Inflammatory macrophage treated with lipopolysaccharide for 1 hour (primary cell): ENCODE data around the gene C1QTNF9.
"Not testable (repeated sequence)": the region's sequence is repeated elsewhere in the genome, so short reads cannot be mapped to it uniquely, and the experiment has no call there.

Source experiments
- DNase-seq, 2 donors: peaks; one replicate each; pipeline ENCODE4 v3.0.0-alpha.2; 2020 to 2022

C1QTNF9 gene, protein sequence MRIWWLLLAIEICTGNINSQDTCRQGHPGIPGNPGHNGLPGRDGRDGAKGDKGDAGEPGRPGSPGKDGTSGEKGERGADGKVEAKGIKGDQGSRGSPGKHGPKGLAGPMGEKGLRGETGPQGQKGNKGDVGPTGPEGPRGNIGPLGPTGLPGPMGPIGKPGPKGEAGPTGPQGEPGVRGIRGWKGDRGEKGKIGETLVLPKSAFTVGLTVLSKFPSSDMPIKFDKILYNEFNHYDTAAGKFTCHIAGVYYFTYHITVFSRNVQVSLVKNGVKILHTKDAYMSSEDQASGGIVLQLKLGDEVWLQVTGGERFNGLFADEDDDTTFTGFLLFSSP

DNA sequence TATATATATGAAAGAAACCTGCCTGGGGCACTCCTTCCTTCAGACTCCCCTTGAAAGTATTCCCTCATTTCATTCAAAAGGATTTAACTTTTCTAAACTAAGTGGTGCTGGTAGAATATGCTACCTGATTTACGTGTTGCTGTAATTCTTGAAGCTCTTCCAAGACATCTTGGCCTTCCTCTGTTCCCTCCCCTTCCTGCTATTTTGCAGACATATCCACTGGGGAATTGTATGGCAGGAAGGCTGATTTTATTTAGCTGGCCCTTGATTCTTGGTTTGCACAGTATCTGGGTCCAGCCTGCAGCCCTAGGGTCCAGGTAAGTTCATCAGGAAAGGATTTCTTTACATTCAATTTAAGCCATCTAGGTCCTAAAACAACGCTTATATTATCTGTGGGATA lies at the start of gene C1QTNF9:
C1QTNF9 (plus strand) TSS at position 281 of the 400 bp plus-strand sequence. CDS start 6,424 bp downstream, outside the sequence.
- DNase-seq, result not testable (repeated sequence)

DNA sequence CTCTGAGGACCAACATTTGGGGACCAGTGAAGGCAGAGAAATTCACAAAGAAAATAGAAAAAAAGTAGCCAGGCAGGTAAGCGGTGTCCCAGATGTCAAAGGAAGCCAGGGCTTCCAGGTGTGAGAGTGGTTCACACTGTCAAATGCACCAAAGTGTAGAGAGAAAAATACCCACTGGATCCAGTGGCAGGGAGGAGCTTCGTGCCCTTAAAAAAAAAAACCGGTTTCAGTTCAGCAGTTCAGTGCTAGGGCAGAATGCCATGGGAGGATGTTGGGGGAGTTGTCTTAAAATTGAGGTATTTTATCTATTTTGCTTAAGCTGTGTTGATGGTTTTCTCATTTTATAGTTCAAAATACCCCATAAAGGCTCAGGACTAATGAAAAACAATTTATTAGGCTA lies 47.8 kb upstream of the C1QTNF9 start:
- DNase-seq, result no peak

DNA sequence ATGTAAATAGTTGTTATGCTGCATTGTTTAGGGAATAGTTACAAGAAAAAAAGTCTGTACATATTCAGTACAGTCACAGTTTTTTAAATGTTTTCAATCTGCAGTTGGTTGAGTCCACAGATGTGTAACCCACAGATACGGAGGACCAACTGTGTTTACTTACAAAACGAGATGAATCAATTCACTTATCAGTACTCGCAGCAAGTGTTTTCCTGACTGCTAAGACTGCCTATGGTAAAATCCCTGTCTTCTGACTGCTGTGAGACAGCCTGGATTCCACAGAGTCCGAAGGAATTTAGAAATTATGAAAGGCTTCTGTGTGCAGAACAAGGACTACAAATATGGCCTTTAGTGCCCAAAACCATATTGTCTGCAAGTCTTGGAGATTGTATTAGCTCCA lies 45.7 kb upstream of the C1QTNF9 start:
- no peak for DNase-seq

DNA sequence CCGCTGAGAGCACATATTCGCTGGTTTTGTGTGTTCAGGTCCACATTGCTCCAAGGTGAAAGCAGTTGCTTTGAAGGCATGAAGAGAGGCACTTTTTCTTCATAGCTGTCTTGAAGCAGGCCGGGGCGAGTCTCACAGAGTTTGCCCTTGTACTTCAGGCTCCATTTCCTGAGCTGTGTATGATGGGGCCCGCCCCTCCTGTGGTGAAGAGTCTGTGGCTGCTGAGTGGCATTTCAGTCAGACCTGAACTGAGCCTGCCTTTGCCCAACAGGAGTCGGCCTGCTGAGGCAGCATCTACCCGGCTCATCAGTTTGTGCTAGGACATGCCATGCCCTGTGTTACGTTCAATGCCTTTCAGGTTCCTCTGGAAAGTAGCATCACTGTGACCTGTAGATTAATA lies 44.4 kb upstream of the C1QTNF9 start:
- DNase-seq, result no peak

DNA sequence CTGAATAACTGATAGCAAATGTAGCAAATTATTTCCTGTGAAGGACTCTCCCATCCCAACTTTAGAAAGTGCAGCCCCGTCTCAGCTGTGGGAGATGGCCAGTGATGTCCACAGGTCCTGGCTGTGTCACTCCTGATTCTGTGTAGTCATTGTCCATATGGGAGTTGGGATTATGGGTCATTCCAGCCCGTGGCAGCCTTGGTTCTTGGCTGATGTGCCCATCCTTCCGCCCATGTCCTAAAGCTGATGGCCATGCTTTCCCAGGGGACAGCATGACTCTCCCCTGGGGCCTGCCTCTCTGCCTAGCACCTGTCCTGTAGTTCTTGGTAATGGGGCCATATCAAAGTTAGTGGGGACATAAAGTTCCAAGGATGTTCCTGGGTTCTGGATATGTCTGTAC lies 43.9 kb upstream of the C1QTNF9 start:
- no peak for DNase-seq

DNA sequence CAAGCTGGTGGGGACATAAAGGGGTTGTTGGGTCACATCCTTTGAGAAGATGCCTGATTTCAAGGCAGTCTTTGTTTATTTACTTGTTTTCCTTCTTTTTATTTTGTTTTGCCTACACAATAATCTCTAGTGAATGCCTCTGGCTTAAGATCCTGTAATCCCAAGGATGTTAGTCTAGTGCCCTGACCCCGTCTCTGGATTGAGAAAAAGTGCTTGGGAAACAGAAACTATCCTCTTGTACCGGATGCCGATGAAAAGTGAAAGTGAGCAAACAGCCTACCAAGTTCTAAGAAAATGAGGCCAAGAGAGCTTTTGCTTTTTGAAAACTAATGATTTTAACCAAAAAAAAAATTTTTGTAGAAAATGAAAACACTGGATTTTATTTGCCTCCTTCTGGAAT lies 42.1 kb upstream of the C1QTNF9 start:
- peak; percentile 50 to 72 for DNase-seq

DNA sequence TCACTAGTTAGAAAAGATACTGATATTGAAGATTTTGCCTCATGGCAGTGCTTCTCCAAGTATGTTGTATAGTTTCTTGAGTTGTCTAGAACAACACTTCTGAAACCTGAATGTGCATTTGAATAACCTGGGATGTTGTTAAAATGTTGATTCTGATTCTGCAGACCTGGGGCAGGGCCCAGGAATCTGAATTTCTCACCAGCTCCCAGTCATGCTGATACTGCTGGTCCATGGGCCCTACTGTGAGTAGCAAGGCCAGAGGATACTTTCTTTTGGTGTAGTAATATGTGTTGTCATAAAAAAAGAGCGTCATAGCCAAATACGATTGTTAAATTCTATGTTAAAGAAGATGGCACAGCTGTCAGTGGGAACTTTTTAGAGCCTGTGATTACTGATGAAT lies 41.6 kb upstream of the C1QTNF9 start:
- DNase-seq, result no peak

DNA sequence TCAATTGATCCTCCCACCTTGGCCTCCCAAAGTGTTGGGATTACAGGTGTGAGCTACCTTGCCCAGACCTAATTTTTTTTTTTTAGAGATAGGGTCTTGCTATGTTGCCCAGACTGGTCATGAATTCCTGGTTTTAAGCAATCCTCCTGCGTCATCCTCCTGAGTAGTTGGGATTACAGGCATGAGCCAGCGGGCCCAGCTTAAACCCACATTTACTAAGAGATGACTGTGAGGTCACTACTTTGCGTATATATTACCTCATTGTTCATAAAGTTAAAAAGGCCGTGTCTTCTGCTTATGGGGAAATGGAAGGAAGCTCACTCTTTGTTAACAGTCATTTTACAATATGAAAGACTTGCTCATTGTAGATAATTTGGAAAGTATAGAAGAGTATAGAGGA lies 39.6 kb upstream of the C1QTNF9 start:
- peak; percentile 64 for DNase-seq

DNA sequence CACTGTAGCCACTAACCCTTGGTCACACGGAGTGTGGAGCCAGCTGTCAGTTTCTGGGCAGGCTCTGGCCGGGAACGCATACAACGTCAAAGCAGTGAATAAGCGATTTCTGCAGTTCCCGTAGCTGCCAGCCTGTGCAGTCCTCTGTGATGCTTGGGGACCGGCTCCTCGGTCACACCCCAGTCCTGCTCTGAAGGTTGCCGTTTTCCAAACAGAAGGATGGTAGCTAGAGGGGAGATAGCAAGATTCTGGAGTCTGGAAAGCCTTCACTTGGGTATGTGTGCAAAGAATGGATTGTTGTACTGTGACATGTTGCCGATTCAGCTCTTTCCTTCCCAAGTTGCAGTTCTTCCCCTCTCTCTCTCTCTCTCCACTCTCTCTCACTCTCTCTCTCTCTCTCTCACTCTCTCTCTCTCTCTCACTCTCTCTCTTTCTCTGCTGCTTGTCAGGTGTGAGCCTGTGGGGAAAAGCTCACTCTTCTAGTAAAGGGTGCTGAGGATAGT lies 38.7 kb upstream of the C1QTNF9 start:
- DNase-seq, result peak; percentile 84

DNA sequence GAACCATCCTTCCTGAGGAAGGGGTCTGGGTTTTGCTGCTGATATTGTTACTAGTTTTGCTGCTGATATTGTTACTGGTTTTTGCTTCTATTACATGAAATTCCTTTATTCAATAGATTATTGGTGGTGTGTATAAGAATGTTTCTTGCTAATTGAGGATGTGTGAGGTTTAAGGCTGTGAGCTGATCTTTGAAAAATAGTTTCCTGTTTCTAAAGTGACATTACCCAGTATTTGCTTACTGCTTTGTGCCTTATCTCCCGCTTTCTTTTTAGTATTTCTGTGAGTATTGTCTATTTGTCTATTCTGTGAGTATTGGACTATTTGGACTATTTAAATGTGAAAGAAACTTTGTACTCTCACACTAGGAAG lies 38.2 kb upstream of the C1QTNF9 start:
- peak in 1 of 2 donors; percentile 33 for DNase-seq

DNA sequence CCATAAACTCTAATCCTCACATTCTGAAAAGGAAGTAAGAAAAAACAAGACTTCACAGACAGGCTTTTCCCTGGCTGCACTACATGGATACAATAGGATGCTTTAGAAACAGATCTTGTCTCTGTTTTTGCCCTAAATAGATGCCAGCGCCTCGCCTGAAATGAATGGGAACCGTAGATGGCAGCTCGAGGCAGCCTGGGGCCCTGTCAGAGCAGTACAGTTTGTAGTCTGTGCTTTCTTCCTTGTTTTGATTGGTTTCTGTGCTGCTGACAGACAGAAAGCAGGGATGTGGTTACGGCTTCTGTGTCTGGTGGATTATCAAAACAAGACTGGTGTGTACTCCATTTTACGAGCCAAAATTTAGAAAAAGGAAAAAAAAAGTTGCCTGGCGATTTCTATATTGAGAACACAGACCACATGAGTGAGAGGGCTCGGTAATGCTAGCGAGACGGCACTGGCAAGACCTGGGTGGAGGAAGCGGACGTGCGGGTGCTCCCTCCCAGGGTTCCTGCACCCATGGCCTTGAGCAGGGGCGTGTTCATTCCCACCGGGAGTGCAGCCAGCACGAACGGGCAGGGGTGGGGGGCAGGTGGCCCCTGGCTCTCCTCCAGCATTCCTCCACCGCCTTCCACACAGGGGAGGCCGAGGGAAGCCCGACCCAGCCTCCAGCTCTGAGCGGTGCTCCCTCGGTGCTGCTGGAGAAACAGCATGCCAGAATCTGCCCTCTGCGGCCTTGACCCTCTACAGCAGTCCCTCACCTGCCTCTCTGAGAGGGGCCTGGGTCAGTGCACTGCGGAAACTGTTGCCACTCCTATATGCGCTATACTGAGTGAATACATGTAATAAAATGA lies 37.6 kb upstream of the C1QTNF9 start:
- DNase-seq, result peak; percentile 64 to 70

DNA sequence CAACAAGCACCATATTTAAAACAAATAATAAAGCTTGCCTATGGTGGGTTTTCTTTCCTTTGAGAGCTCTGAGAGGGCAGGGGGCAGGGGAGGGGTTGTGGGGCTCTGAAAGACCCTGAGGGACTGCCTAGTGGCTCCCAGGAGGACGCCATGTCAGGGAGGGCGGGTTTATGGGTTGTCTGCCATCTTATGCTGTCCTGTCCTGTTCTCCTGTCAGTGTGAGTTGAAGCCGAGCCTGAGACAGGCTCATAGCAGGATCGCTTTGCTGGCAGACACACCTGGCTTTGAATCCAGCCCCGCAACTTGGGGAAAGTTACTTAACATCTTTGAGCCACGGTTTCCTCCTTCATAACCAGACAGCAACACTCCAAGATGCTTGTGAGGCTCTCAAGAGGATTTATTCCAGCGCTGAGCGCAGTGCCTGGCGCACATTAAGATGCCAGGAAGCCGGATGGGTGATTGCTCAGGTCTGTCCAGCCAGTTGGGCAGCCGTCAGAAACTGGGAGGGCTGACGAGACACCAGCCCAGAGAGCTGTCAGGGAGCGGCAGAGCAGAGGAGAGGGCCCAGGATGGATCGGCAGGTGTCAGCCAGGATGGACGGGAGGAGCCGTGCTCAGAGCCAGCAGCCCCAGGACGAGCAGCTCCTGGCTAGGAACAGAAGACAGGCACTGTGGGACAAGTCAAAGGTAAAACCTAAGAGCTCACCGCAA lies 36.8 kb upstream of the C1QTNF9 start:
- DNase-seq, result no peak

DNA sequence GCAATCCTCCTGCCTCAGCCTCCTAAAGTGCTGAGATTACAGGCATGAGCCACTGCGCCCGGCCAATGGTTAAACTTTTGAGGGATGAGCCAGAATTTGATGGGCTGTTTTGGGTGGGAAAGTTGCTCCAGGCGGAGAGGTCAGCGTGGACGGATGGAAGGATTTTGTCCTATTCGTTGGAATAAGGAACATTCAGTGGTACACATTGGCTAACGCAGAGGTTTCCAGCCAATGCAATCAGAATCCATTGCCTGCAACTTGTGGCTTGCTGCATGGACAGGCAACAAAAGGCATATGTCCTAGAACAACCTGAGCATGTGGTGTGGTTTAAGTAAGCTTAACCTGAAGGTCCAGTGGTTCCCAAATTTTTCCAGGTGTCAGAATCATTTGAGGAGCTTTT lies 35.5 kb upstream of the C1QTNF9 start:
- no peak for DNase-seq

DNA sequence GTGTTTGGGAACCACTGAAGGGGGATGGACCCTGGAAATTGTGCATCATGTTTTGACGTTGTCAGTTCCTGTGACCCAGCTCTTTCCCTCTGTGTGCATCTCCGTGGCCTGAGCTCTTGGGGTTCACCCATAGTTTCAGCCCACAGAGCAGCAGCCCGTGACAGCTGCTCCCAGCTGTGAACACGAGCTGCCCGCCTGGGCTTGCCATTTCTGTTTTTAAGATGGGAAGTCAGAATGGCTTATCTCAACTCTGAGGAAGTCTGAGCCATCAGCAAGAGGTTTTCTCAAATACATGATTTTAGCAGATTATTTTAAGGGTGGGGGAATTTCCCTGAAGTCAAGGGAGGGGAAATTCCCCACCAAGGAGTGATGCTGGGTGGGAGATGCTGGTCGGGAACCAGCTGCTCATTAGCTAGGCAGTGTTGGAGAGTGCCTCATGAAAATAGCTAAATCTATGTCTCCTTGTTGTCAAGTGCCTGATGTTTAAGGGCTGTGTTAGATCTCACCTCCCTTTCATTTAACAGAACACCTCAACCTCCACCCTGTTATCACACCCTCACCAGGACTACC lies 34.8 kb upstream of the C1QTNF9 start:
- peak; percentile 82 to 97 for DNase-seq

DNA sequence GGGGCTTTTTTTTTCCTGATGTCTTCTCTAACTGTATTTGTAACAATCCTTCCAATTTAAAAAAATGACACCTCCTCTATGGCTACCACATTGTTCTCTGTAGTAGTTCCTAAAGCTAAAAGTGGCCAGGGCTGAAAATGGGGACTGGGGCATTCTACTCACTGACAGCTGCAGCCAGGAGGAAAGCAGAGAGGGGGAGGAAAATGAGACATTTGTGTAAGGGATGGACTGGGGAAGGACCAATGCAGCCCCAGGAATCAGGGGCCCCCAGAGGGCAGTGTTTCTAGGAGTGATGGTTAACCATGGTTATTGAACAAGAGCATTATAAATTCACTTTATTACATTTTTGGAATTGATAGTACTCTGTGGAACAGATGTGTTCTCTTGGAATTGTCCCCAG lies 34.3 kb upstream of the C1QTNF9 start:
- DNase-seq, result no peak

DNA sequence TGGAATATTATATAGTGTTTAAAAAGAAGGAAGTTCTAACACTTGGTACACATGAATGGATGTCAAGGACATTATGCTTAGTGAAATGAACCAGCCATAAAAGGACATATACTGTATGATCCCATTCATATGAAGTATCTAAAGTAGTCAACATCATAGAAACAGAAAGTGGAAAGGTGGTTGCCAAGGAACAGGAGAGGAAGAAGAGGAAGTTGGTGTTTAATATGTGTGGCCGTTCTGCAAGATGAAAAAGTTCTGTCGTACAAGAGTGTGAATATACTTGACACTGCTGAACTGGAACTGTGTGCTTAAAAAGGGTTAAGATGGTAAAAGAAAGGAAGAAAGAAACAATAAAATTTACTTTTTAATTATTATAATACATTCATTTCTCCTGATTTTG lies 33.1 kb upstream of the C1QTNF9 start:
- peak; percentile 60 to 70 for DNase-seq

DNA sequence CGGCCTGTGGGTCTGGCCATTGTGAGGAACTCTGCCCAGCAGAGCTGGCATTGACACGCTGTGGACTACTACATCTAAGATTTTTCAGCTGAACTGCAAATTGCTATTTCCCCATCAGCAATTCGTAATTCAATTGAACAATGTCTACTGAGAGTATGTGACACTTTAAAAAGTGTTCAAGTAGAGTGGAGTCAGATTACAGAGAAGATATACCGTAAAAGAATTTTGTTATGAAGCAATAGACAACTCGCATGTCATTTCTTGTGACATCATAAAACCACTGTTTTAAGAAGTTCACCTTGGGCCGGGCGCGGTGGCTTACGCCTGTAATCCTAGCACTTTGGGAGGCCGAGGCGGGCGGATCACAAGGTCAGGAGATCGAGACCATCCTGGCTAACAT lies 32.5 kb upstream of the C1QTNF9 start:
- DNase-seq, result peak in 1 of 2 donors; percentile 15

DNA sequence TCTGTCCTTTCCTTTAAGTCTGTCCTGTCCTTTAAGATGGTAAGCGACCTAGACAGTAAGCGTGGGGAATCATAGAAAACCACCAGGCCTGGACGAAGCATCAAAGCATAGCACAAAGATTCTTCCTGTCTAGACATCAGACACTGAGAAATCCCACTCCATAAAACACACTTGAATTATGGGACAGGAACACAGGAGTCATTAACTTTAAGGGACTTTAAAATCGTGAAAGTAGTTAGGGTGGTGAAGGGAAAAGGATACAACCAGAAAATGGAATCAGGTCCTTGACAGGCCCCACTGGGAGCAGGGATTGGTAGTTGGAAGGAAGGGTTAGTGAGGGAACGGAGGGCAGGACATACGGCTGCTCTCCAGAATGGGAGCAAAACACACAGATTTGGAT lies 31.6 kb upstream of the C1QTNF9 start:
- no peak for DNase-seq

DNA sequence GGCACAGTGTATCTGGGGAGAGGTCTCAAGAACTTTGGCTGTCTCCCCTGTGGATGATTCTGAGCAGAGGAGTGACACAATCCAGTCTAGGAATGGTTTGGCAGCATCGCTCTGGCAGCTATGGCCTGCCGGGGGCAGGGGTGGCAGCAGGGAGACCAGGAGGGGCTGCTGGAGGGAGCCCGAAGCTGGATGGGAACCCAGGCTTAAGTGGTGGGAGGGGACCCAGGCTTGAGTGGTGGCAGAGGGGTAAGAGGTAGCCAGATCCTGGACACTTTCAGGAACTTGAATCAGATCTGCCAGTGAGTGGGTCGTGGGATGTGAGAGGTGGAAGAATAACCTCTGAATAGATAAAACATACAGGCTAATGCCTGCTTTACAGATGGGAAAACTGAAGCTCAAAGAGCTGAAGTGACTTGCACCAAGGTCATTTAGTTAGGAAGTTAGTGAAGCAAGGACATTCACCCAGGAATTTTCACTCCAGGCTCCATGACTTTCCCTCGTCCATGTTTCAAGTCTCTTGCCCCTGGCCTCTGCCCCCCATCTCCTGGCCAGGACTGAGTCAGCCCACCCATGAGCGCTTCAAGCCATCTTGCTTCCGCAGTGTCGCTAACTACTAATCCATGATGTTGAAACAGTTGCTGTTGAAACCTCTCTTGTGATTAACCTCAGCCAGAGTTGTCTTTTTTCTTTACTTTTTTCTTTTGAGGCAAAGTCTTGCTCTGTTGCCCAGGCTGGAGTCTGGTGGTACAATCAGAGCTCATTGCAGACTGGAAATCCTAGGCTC lies 29.9 kb upstream of the C1QTNF9 start:
- DNase-seq, result peak; percentile 81 to 92

DNA sequence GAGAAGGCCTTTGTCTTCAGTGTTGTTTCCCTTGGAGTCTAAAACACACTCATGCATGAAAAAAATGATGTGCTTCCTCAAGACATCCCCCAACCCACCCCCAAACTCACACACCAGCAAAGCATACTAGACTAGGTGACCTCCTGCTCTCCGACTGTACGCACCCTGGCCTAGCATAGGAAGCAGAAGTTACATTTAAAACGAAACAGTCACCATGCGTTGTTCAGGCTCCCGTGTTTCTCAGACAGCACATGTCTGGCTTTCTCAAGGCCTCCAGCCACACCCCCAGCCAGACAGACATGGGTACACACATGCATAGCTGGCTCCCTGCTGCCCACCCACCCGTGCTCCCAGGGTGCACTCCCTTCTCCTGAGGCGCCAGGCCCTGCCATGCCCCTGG lies 28.7 kb upstream of the C1QTNF9 start:
- peak; percentile 64 to 86 for DNase-seq

DNA sequence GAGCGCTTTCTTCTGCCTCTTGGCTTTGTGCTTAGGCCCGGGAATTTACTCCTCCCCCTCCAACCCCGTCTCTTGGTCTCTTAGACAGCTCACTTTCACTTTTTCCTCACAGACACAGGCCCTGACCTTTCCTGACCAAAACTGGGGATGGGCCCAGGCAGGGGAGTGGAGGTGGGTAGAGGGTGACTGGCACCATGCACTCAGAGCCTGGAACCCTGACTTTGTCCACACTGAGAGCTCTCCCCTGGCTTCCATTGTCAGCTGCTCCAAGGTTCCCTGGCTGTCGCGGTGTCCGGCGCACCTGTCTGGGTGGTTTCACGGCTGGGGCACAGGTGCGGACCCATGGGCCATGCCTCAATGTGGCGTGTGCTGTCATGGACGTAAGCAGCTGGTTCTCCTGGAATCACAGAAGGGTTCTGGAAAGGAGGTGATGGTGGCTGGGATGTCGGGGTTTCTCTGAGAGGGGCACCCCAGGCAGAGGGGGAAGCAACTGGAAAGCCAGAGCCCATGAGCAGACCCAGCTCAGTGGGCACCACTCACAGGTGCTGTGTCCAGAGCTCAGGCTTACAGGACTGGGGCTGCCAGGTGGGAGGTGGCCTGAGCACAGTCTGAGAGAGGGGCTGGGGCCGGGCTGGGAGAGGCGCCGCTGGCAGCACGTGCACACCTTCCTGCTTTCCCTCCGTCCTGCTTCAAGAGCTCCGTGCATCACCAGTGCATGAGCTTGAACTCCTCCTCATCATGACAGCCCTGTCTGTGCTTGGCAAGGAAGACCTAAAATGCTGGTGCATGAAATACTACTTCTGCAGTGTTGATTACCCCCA lies 28.0 kb upstream of the C1QTNF9 start:
- peak in 1 of 2 donors; percentile 39 for DNase-seq
